Colon (tissue), 2 donors: ENCODE data around the gene GAB2.

Experiments used
- FAIRE-seq: peaks from 2 replicates; lab custom pipeline; 2012; peaks lifted over from hg19 to GRCh38; lab: Jason Lieb, UNC
- donor health status: control.
- donor health status: control.

GAB2 gene

DNA sequence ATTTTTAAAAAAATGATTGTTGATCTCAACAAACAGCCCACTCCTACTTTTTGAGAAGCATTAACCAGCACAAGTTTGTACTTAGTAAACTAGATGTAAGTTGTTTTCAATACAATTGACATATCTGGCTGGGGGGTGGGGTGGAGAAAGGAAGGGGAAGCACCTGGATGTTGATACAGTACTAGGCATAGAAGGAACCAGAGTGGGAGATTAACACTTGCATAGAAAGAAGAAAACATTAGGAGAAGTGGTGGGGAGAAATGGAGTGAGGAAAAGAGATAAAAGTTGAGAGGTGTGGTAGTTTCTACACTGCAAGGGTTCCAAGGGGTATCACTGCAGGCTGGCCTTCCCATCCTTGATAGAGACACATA, 10.6 kb upstream of the GAB2 start:
- FAIRE-seq = no peak

DNA sequence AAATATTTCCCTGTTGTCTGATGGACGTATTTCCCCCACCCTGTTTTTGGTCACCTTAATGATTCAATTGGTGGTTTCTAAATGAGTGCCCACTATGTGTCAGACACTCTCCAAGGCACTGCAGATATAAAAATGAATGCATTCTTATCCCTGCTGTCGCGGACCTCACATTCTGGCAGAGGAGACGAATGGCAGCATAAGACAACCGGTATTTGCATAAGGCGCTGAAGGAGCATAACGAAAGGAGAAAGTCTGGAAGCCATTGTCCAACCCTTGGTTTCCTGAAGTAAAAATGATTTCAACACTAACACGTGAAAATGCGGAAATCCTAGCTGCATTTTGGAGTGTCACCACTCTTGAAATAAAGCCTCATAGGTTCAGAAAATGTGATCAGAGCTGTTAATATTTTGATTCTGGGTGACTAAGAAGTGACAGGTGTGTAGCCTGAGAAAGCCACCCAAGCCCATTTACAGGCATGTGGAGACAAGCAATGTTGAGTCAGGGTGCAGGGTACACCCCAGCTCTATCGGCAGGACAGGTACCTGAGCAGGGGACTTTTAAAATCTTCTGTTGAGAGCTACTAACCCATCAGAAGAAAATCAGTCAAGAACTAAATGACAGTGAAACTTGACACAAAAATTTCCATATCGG, 10.1 kb upstream of the GAB2 start:
- no peak for FAIRE-seq

DNA sequence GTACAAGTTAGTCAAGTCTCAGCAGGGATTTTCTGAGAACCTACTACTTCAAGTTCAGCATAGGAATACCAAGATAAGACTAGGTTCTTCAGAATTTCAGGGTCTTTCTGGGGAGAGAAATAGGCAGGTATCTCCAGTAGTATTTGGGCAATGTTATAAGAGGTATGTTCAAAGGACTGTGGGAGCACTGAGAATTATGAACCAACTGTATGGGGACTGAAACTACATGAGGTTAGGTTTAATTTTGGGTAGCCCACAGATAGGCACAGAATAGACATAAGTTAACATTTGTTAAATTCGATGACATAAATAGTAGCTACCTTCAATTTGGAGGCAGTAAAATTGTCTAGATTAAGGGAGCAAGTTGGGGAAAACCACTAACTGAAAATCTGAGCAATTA, 9.2 kb upstream of the GAB2 start:
- FAIRE-seq = no peak

DNA sequence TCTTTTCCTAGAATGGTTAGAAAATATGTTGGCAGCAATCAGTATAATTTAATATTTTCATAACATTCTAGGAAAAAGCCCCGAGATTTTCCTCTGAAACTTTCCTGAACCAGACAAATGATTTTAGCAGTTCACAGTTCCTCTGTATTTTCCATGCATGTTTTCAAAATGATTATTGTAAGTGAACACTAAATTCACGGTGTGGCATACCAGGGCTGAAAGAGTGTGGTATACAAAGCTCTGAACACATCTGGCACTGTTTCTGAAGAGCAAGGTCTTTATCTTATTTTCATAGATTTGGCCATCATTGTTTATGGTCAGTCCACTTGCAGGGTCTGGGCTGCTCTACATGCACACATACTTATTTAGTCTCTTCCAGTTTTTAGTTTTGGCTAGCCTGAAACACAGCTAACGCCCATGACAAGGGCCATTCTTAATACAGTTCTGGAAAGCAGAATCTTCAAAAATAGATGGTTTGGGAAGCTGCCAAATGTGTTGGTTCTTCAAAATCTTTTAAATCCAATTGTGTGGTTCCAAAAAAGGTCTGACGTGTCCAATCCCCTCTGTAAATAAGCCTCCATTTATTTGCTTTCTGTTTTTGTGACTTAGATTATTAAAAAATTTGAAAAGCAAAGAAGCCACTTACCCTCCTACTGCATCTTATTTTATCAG, 7.9 kb upstream of the GAB2 start:
- no peak for FAIRE-seq

DNA sequence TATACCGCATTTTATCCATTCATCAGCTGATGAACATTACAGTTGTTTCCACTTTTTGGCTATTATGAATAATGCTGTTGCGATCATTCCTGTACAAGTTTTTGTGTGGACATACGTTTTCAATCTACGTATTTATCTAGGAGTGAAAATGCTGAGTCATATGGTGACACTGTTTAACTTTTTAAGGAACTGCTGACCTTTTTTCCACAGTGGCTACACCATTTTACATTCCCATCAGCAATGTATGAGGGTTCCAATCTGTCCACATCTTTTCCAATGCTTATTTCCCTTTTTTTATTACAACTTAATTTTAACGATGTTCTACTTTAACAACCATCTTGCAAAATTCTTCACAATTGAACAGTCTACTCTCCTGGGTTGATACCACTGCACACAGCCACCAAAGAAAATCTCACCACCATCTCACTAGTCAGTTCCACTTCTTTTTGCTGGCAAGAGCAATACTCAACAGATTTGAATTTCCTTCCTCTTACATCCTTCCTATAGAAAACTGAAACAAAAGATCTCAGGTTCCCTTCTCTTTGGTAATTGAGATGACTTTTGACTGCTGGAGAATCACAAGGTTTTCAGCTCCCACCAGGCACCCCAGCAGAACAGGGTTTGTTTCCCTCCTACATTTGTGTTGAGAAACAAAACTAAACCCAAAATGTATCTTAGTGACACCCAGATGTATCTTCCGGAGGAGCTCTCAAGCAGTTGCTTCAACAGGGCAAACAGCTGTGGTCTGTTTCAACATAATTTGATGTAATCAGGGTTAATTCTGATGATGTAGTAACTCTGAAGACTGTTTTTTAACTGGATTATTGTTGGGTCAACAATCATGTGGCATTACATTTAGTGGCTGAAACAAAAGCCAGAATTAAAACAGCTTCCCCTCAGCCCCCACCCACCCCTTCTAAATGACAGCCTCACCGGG, 7.0 kb upstream of the GAB2 start:
- FAIRE-seq = no peak

DNA sequence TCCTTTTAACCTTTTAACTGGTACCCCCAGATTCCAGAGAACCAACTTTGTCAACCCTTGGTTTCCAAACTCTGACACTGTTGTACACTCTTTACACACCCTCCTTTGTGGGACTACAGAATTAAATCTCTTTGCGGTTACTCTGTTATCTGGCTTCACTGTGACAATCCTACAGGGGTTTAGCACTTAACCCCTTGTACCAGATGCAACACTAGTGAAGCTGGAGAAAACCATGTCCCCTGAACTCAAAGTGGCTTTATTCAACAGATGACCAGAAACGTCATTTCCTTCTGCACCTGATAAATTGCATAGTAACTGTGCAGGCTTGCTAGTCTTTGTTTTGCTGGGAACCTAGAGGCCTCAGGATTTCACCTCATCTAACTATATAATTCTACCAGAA, 5.6 kb upstream of the GAB2 start:
- FAIRE-seq = no peak

DNA sequence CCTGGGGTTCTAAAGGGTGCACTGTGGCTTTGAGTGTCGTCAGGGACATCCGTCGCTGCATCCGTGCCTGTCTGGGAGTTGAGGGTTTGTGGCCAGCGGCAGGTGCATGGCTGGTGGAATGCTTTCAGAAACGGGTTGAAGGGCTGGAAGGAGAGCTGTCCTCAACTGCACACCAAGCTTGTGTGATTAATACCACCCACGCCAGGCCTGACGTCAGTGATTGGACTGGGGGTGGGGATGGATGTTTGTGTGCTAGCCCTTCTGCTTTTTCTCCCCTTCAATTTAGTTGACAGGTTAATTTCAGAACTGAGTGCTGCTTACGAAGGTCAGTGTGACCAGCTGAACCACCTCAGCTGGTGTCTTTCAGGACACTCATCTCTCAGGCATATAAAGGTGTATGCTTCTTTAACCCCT, 3.2 kb upstream of the GAB2 start:
- FAIRE-seq = no peak

DNA sequence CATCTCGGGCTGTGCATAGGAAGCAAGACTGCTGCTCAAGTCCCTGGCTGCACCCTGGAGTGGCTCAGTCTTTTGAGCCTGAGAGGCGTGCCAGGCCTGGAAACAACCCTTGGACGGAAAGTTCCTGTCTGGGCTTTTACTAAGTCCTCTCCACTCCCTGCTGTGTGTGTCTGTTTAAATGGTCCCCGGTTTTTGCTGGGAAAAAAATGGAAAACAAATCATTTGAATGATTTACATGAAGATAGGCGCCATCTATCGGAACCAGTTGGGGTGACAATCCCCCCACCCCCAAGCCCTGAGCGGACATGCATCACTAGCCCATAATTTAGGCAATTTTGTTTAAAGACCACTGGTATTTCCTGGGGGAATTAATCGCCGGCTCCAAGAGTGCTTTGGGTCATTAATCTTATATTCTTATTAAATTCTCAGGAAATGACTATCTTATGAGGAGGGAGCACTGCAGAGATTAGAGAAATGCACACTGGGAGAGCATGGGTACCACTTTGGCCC, 2.7 kb upstream of the GAB2 start:
- no peak for FAIRE-seq

DNA sequence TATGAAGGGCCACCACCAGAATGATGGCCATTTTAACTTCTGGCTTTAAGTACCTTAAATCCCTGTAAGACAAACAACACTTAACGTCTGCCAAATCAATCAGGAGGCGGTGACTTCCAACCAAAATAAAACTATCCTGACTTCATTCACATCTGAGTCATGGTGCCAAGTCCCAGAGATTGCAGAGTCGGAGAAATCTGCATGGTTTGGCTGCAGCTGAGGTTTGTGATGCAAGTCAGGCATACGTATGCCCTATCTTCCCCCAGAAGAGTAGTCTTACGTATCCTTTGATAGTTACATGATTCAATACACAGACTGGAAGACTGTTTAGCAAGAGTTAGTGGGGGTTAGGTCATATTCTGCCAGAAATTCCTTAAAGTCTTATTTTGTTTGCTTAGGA, 1.7 kb upstream of the GAB2 start:
- no peak for FAIRE-seq

DNA sequence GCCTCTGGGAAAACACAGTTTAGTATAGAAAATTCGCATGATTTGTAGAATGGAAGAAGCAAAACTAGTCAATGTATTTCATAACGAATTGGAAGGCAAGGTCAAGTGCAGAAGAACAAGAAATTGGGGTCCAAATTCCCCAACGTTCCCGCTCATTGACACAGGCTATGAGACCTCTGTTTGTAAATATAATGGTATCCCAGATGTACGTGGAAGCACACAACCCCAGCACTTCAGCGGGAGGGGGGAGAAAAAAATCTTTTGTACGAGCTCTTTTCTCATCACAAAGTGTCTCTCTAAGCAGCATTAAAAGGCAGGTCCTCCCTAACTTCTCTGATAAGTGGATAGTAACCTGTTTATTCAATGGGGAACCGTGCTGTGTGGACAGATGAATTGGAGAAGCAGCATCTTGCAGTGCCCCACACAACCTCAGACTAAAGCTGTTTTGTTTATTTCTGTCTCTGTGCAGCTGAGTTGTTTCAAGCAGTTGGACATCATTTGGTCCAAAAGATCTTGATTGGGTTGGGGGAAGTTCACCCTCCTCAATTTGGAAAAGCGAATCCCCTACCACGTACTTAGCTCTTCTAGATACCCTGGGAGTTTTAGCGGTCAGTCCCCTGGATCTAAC, 1.1 kb upstream of the GAB2 start:
- FAIRE-seq = no peak

DNA sequence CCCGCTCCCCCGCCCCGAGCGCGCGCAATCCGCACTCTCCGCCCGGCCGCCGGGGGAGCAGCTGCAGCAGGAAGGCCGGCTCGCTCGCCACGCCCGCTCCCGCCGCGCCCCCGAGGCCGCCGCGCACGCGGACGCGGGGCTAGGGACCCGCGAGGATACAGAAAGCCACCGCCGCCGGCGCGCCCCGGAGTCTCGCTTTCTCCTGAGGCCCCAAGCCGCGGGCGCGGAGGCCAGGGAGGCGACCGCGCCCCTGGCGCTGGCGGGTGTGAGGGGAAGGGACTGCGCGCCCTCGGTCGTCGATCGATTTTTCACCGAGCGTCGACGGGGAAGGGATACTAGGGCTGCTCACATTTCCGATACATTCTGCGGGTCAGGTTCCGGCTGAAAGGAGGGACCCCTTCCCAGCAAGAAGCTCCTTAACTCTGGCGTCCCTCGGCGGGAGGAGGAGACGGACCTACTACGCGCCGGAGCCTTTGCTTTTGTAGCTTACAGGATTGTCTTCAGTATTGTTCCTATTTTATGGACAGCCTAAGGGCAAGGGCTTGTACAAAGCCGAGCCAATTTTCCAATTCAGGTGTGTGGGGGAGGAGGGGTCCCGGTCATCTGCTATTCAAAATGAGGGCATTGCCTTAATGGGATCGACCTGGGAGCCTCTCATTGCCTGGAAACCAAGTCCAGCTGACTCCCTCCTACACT, 416 bp upstream of the GAB2 start:
- no peak for FAIRE-seq

DNA sequence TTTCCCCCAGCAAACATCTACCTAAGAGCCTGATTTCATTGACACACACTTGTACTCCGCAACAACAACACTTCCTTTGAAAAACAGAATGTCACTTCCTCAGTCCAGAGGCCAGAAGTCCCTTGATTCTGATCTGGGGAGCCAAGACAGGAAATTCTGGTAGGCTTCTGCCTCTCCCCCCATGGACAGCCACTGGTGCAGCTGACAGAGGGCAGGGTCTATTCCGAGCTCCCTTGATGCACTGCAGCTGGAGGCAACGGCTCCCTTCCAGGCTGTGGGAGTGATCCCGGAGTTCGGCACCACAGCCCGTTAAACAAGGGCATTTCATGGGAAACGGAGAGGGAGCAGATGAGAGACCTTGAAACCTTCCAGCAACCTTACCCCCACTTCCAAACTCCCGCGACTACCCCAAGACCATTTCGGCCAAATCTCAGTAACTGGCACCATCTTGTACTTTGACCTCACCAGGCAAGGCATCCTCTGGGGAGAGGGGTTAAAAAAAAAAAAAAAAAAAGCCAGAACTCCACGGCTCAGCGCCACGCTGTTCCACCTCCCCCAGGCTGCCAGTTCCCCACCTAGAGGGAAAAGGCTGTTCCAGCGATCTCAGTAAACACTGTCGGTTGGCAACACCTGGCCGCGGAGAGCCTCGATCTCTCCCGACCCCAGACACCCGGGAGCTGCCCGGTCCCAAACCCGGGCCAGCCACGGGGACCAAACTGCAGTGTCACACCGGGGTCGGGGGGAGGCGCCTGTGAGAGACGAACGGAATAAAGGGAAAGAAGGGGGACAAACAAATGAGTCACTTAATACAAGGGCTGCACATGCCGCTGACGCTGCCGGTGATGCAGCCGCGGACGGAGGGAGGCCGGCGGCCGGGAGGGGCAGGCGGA, 1.1 kb downstream of the GAB2 start:
- no peak for FAIRE-seq

DNA sequence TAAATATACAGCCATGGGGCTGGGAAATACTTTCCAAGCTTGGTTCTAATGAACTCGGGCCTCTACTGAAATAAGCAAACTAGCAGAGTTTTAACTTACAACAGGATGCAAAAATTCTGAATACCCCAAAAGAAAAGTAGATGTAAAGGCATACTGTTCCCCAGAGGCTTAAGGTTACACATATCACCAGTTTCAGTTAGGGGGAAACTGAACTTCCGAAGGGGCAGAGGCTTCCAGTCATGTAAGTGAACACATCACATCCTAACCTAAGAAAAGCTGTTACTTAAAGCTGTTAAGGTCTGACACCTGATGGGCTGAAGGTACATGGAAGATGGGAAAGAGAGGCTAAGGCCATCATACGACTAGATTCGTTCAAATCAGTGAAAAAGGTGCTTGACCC, 2.3 kb downstream of the GAB2 start:
- FAIRE-seq = no peak

DNA sequence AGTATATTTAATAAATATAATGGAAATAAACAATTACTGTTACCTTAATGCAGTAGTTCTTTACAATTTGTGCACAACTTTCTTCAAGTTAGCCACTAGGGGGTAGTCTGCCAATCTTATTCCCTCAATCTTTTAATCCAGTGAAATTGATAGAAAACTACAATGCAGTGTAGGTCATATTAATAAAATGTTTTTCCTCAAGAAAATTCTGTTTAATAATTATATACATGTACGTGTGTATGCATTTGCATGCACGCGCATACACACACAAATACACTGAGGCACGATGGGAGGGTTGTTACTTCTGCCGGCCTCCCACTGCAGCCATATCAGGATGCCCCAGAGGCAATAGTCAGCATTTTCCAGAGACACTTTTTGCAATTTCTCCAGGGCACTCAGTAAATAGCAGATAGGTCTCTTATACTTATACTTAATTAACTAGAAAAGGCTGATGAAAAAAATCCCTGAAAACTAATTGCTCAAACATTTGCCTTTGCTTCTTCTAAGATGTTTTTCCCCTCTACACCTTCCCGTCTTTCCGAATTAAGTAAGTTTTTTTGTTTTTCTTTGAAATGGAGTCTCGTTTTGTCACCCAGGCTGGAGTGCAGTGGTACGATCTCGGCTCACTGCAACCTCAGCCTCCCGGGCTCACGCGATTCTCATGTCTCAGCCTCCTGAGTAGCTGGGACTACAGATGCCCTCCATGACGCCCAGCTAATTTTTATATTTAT, 3.1 kb downstream of the GAB2 start:
- FAIRE-seq = peak; percentile 18

DNA sequence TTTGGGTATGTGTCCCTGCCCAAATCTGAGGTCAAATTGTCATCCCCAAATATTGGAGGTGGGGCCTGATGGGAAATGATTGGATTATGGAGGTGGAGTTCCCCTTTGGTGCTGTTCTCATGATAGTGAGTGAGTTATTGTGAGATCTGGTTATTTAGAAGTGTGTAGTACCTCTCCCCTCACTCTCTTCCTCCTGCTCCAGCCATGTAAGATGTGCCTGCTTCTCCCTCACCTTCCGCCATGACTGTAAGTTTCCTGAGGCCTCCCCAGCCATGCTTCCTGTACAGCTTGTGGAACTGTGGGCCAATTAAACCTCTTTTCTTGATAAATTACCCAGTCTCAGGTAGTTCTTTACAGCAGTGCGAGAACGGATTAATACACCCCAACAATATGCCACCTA, 9.0 kb downstream of the GAB2 start:
- FAIRE-seq = no peak

DNA sequence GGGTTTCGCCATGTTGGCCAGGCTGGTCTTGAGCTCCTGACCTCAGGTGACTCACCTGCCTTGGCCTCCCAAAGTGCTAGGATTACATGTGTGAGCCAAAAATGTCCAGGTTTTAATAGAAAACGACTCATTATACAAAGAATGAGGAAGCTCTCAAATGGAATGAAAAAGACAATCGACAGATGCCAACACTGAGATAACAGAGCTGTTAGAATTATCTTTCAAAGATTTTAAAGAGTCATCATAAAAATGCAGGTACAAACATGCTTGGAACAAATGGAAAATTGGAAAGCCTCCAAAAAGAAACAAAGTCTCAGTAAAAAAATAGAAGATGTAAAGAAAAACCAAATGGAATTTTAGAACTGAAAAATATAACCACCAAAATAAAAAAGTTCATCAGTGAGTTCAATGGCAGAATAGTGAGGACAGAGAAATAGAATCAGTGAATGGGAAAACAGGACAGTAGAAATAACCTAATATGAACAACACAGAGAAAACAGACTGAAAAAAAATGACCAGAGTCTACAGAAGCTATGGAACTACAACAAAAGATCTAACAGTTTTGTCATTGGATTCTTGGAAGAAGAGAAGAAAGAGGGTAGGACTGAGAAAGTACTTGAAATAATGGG, 10.9 kb downstream of the GAB2 start:
- no peak for FAIRE-seq

DNA sequence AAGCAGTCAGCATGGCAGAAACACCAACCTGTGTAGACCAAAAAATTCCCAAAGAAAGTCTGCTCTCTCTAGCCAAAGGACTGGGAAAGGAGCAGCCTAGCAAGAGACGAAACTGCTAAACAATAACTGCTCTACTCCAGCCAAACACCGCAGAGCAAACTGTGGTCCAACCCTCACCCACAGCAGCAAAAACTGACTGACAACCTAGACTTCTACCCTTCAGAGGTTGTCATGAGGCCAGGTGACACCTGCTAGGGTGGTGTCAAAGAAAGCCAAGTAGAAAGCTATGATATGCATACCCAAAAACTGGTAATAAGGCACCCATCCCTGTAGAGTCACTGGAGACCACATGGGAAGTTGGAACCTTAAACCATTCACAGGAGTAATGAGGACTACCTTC, 11.8 kb downstream of the GAB2 start:
- FAIRE-seq = no peak

DNA sequence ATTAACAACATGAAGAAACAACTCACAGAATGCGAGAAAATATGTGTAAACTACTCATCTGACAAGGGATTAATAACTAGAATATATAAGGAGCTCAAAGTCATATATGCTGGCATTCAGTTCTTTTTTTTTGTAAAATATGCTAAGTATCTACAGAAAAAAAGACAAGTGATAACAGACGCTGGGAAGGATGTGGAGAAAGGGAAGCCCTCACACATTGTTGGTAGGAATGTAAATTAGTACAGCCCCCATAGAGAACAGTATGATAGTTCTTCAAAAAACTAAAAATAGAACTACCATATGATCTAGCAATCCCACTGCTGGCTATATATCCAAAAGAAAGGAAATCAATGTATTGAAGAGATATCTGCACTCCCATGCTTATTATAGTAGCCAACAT, 13.8 kb downstream of the GAB2 start:
- no peak for FAIRE-seq

DNA sequence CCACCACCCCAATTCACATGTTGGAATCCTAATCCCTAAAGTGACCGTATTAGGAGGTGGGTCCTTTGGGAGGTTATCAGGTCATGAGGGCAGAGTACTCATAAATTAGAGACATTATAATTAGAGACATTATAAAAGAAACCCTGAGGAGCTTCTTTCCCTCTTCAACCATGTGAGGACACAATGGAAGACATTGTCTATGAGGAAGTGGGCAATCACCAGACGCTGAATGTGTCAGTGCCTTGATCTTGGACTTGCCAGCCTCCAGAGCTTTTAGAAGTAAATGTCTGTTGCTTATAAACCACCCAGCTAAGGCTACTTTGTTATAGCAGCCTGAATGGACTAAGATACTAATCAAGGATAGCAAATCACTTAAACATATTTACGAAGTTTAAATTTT, 14.8 kb downstream of the GAB2 start:
- FAIRE-seq = no peak

DNA sequence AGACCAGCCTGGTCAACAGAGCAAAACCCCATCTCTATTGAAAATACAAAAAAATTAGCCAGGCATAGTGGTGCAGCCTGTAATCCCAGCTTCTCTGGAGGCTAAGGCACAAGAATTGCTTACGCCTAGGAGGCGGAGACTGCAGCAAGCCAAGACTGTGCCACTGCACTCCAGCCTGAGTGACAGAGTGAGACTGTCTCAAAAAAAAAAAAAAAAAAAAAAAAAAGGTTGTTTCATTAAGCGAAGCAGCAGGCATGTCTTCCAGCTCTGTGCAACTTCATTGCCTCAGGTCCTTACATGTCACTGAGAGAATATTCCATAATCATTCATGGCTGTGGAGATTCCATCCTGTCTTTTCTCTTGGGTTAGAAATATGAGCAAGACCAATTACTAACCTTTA, 16.9 kb downstream of the GAB2 start:
- FAIRE-seq = no peak
